Fibroblast of lung (primary cell): ENCODE results near the gene SLC29A1. TPM values are rescaled to one million over a fixed set of nuclear protein-coding genes. Genes with fewer than 3 reads are reported as not detected.

Experiments used
- DNase-seq, 2 donors: peaks; one replicate each; pipeline versions ENCODE4 v3.0.0 to v3.0.0-alpha.2; 2010; ENCODE audit warnings: low read depth in 2 of 2
- H2AFZ ChIP-seq: 2 replicates; pipeline ENCODE4 v1.5.1; 2012; ENCODE audit warnings: low read length, control low read depth, inconsistent platforms
- H3K27ac ChIP-seq: 2 replicates; pipeline ENCODE4 v1.5.1; 2011; ENCODE audit warnings: low read length, control low read depth; ENCODE audit not compliant: insufficient read depth
- H3K27me3 ChIP-seq: 2 replicates; pipeline ENCODE4 v1.5.1; 2011; ENCODE audit warnings: mild to moderate bottlenecking, low read length; ENCODE audit not compliant: control insufficient read depth, insufficient read depth
- H3K36me3 ChIP-seq: 2 replicates; pipeline ENCODE4 v1.5.1; 2011; ENCODE audit warnings: low read length; ENCODE audit not compliant: control insufficient read depth, insufficient read depth
- H3K4me1 ChIP-seq: 2 replicates; pipeline ENCODE4 v1.5.1; 2011; ENCODE audit warnings: low read length; ENCODE audit not compliant: control insufficient read depth, insufficient read depth; ENCODE audit errors: extremely low read depth
- H3K4me2 ChIP-seq: 2 replicates; pipeline ENCODE4 v1.5.1; 2011; ENCODE audit warnings: low read length, control low read depth; ENCODE audit not compliant: insufficient read depth; ENCODE audit errors: extremely low read depth
- H3K4me3 ChIP-seq, 4 experiments: fragments of 200-600 bp in 1 of 4; sonication (generic) in 1 of 4; replicated peaks in 1 of 4; 2 replicates each; pipeline ENCODE4 v1.5.1; 2011 to 2016; ENCODE audit warnings: low read length in 4 of 4, low read depth in 3 of 4, mild to moderate bottlenecking in 3 of 4, control low read depth in 2 of 4, inconsistent platforms in 1 of 4, mixed read lengths in 1 of 4; ENCODE audit not compliant: insufficient read depth in 1 of 4; ENCODE audit errors: control extremely low read depth in 1 of 4
- H3K79me2 ChIP-seq: 2 replicates; pipeline ENCODE4 v1.5.1; 2012; ENCODE audit warnings: mild to moderate bottlenecking, low read length, inconsistent platforms; ENCODE audit not compliant: control insufficient read depth, insufficient read depth
- H3K9ac ChIP-seq: 2 replicates; pipeline ENCODE4 v1.5.1; 2011; ENCODE audit warnings: mild to moderate bottlenecking, low read length, control low read depth; ENCODE audit not compliant: insufficient read depth
- H3K9me3 ChIP-seq: 2 replicates; pipeline ENCODE4 v1.5.1; 2012; ENCODE audit warnings: low read depth, low read length; ENCODE audit not compliant: control insufficient read depth, insufficient read depth
- H4K20me1 ChIP-seq: 2 replicates; pipeline ENCODE4 v1.5.1; 2011; ENCODE audit warnings: low read length; ENCODE audit not compliant: control insufficient read depth, insufficient read depth; ENCODE audit errors: extremely low read depth
- CTCF ChIP-seq, 2 donors: IDR thresholded peaks in 1 of 2; conservative IDR thresholded peaks in 1 of 2; 1 replicate in 1 of 2; 2 replicates in 1 of 2; pipeline ENCODE4 v1.5.1; 2011 to 2012; ENCODE audit warnings: low read length in 2 of 2, control low read depth in 1 of 2, inconsistent platforms in 1 of 2, low read depth in 1 of 2, mild to moderate bottlenecking in 1 of 2
- EZH2 ChIP-seq: IDR thresholded peaks from 2 replicates; pipeline ENCODE4 v1.5.1; 2012; ENCODE audit warnings: low read length, control low read depth, mild to moderate bottlenecking; ENCODE audit errors: missing control alignments
- polyA minus RNA-seq: library from RNA; depleted of rRNA, polyadenylated mRNA; stranded (reverse); fragments of >200 nt; gene quantifications from 2 replicates; pipeline ENCODE4 v1.2.3, GENCODE V29; 2011; ENCODE audit warnings: low replicate concordance
- polyA plus RNA-seq, 2 donors: library from polyadenylated mRNA; depleted of rRNA in 1 of 2; stranded (reverse) in 1 of 2; unstranded in 1 of 2; fragments of >200 nt; gene quantifications; 2 replicates each; pipeline ENCODE4 v1.2.1, GENCODE V29; 2011 to 2012; ENCODE audit warnings: missing spikeins in 1 of 2
- total RNA-seq: library from RNA; depleted of rRNA; stranded (reverse); fragments of >200 nt; gene quantifications from 2 replicates; pipeline ENCODE4 v1.2.1, GENCODE V29; 2014

SLC29A1 gene
- total RNA-seq = 7.7 and 13.4 TPM in 2 replicates
- 21.9 and 43.6 TPM in 2 replicates for polyA plus RNA-seq
- polyA plus RNA-seq (2012) = 16.4 and 32.8 TPM in 2 replicates
- polyA minus RNA-seq = 48.1 and 108 TPM in 2 replicates

GRCh38 chr6:44223319-44224028 is at the start of gene SLC29A1:
Gene SLC29A1, plus strand, starts transcription at chr6:44223595. Its CDS starts 3,719 bp downstream, at chr6:44227314.
- peak within 1 kb of the TSS; percentile 64 for H2AFZ ChIP-seq
- peak; percentile 25 to 47 for DNase-seq
- no peak within 1 kb of the TSS for H3K27ac ChIP-seq
- H3K27me3 ChIP-seq = no peaks in the 10 kb centered on the region
- peaks cover 25% of the 10 kb centered on the region for H3K4me1 ChIP-seq
- peaks cover 4% of the 10 kb centered on the region for H3K79me2 ChIP-seq
- no peaks in the 10 kb centered on the region for H3K9me3 ChIP-seq
- no peaks in the 10 kb centered on the region for H4K20me1 ChIP-seq
- H3K4me3 ChIP-seq = peak within 1 kb of the TSS; percentile 41 to 61 (median 58)
- no peaks in the 10 kb centered on the region for H3K36me3 ChIP-seq
- no peak for TF ChIP-seq CTCF (conservative IDR thresholded peaks at IDR 0.05 in 1 of 2, IDR thresholded peaks at IDR 0.05 in 1 of 2; ENCODE audit: low read depth in 1 of 2, low read length in 2 of 2)
- TF ChIP-seq EZH2 = no peak
- H3K9ac ChIP-seq = peak within 1 kb of the TSS; percentile 16
- H3K4me2 ChIP-seq = peak within 1 kb of the TSS; percentile 76

- Histone ChIP-seq H4K20me1 (no peaks in the 10 kb centered on the region), H2AFZ (no peak overlapping the region), H3K4me2 (no peak overlapping the region), H3K79me2 (no peaks in the 10 kb centered on the region), H3K4me3 (no peak overlapping the region), H3K36me3 (no peaks in the 10 kb centered on the region), H3K4me1 (peaks cover 8% of the 10 kb centered on the region), H3K27ac (no peak overlapping the region), H3K27me3 (no peaks in the 10 kb centered on the region), H3K9ac (no peak overlapping the region), H3K9me3 (no peaks in the 10 kb centered on the region)
- TF ChIP-seq EZH2 (no peak), CTCF (conservative IDR thresholded peaks at IDR 0.05 in 1 of 2, IDR thresholded peaks at IDR 0.05 in 1 of 2; ENCODE audit: low read depth in 1 of 2, low read length in 2 of 2) (no peak)
- DNase-seq = no peak
These were observed 47.1 kb upstream of the SLC29A1 start for GRCh38 chr6:44176130-44176761.

- Histone ChIP-seq H2AFZ (no peak overlapping the region), H3K79me2 (no peaks in the 10 kb centered on the region), H3K4me2 (no peak overlapping the region), H3K9ac (no peak overlapping the region), H3K4me3 (no peak overlapping the region), H3K9me3 (no peaks in the 10 kb centered on the region), H3K27me3 (no peaks in the 10 kb centered on the region), H4K20me1 (no peaks in the 10 kb centered on the region), H3K36me3 (no peaks in the 10 kb centered on the region), H3K4me1 (peaks cover 8% of the 10 kb centered on the region), H3K27ac (no peak overlapping the region)
- no peak for DNase-seq
- TF ChIP-seq CTCF (conservative IDR thresholded peaks at IDR 0.05 in 1 of 2, IDR thresholded peaks at IDR 0.05 in 1 of 2; ENCODE audit: low read depth in 1 of 2, low read length in 2 of 2) = no peak
- TF ChIP-seq EZH2 = no peak
These were observed 46.5 kb upstream of the SLC29A1 start for GRCh38 chr6:44176762-44177509.
